GM18526 (cell line): ENCODE results near the gene INTS11.
A peak's percentile ranks its signal among the peaks of the same experiment; 100 is the strongest.

Experiments used
- POLR2A ChIP-seq: IDR thresholded peaks from 3 replicates; pipeline ENCODE4 v1.6.1; 2011; ENCODE audit not compliant: insufficient read length; ENCODE audit errors: extremely low read depth

INTS11 gene

GRCh38 chr1:1307261-1307922, 17.1 kb downstream of the INTS11 start:
- peak; percentile 16 for TF ChIP-seq POLR2A

GRCh38 chr1:1306661-1307260, 17.7 kb downstream of the INTS11 start:
- no peak for TF ChIP-seq POLR2A

GRCh38 chr1:1306070-1306660, 18.3 kb downstream of the INTS11 start:
- no peak for TF ChIP-seq POLR2A

GRCh38 chr1:1305300-1306069, 19.0 kb downstream of the INTS11 start:
- peak; percentile 16 for TF ChIP-seq POLR2A

- TF ChIP-seq POLR2A, result no peak
These were observed 19.8 kb downstream of the INTS11 start for GRCh38 chr1:1304331-1305299.

- no peak for TF ChIP-seq POLR2A
These were observed 20.7 kb downstream of the INTS11 start for GRCh38 chr1:1303736-1304135.

GRCh38 chr1:1302951-1303509, 21.4 kb downstream of the INTS11 start:
- TF ChIP-seq POLR2A, result no peak

GRCh38 chr1:1302006-1302430, 22.4 kb downstream of the INTS11 start:
- TF ChIP-seq POLR2A, result no peak

GRCh38 chr1:1300352-1300739, 24.1 kb downstream of the INTS11 start:
- TF ChIP-seq POLR2A, result no peak

GRCh38 chr1:1299686-1300351, 24.6 kb downstream of the INTS11 start:
- TF ChIP-seq POLR2A, result no peak

- TF ChIP-seq POLR2A, result no peak
These were observed 25.4 kb downstream of the INTS11 start for GRCh38 chr1:1298861-1299685.

- TF ChIP-seq POLR2A, result no peak
These were observed 26.5 kb downstream of the INTS11 start for GRCh38 chr1:1297802-1298424.
